Progenitor cell of endocrine pancreas (in vitro differentiated cells): ENCODE data around the gene MTMR3. TPM values are rescaled to one million over a fixed set of nuclear protein-coding genes. Genes with fewer than 3 reads are reported as not detected.

Source experiments
- DNase-seq: peaks from one replicate; pipeline ENCODE4 v3.0.0; 2021; ENCODE audit warnings: low spot score; ENCODE audit not compliant: unreplicated experiment
- H3K27ac Mint-ChIP-seq: 2 replicates; pipeline ENCODE4 v1.8.0; 2021; ENCODE audit warnings: mild to moderate bottlenecking, moderate library complexity, mixed read lengths
- H3K27me3 Mint-ChIP-seq: 2 replicates; pipeline ENCODE4 v1.8.0; 2021; ENCODE audit warnings: mixed read lengths
- H3K36me3 Mint-ChIP-seq: 2 replicates; pipeline ENCODE4 v1.8.0; 2022; ENCODE audit warnings: mixed read lengths; ENCODE audit not compliant: insufficient read depth
- H3K4me1 Mint-ChIP-seq: 2 replicates; pipeline ENCODE4 v1.8.0; 2021; ENCODE audit warnings: low read depth, mixed read lengths
- H3K4me3 Mint-ChIP-seq: 2 replicates; pipeline ENCODE4 v1.8.0; 2021; ENCODE audit warnings: low read depth, mild to moderate bottlenecking, moderate library complexity, mixed read lengths
- H3K9me3 Mint-ChIP-seq: 2 replicates; pipeline ENCODE4 v1.8.0; 2021; ENCODE audit warnings: low read depth, mixed read lengths
- CTCF ChIP-seq: fragments of 200-600 bp; sonication (generic); IDR thresholded peaks from one replicate; pipeline ENCODE4 v1.5.0; 2021; ENCODE audit warnings: antibody characterized with exemption, mild to moderate bottlenecking; ENCODE audit not compliant: unreplicated experiment
- total RNA-seq: library from RNA; stranded (reverse); gene quantifications from 2 replicates; pipeline ENCODE4 v1.2.1, GENCODE V29; 2021

The MTMR3 gene
- total RNA-seq, 1 donor from 2014 or later: 51.0 TPM

- DNase-seq: no peak
- Mint-ChIP-seq H3K36me3 (peaks cover 3% of the 10 kb centered on the region), H3K4me3 (no peak overlapping the region), H3K27ac (no peak overlapping the region), H3K4me1 (peaks cover 7% of the 10 kb centered on the region), H3K27me3 (no peaks in the 10 kb centered on the region), H3K9me3 (no peaks in the 10 kb centered on the region)
- TF ChIP-seq CTCF: no peak
These were observed 150.9 kb downstream of the MTMR3 start for GRCh38 chr22:30033901-30034300.

- DNase-seq: no peak
- peaks cover 4% of the 10 kb centered on the region for H3K27me3 Mint-ChIP-seq
- H3K36me3 Mint-ChIP-seq: peaks cover 2% of the 10 kb centered on the region
- H3K4me3 Mint-ChIP-seq: no peak overlapping the region
- H3K4me1 Mint-ChIP-seq: no peaks in the 10 kb centered on the region
- H3K9me3 Mint-ChIP-seq: no peaks in the 10 kb centered on the region
- no peak overlapping the region for H3K27ac Mint-ChIP-seq
- no peak for TF ChIP-seq CTCF
These were observed 153.7 kb downstream of the MTMR3 start for GRCh38 chr22:30036656-30037055.

GRCh38 chr22:30038219-30038618 is 155.2 kb downstream of the MTMR3 start:
- no peaks in the 10 kb centered on the region for H3K4me1 Mint-ChIP-seq
- peaks cover 13% of the 10 kb centered on the region for H3K27me3 Mint-ChIP-seq
- DNase-seq: no peak
- H3K27ac Mint-ChIP-seq: no peak overlapping the region
- peaks cover 1% of the 10 kb centered on the region for H3K36me3 Mint-ChIP-seq
- no peak overlapping the region for H3K4me3 Mint-ChIP-seq
- no peak for TF ChIP-seq CTCF
- no peaks in the 10 kb centered on the region for H3K9me3 Mint-ChIP-seq

GRCh38 chr22:30040499-30041260 is 157.7 kb downstream of the MTMR3 start:
- Mint-ChIP-seq H3K4me1 (peaks cover 4% of the 10 kb centered on the region), H3K9me3 (no peaks in the 10 kb centered on the region), H3K27ac (peak overlapping the region; percentile 38), H3K27me3 (peaks cover 14% of the 10 kb centered on the region), H3K36me3 (no peaks in the 10 kb centered on the region), H3K4me3 (no peak overlapping the region)
- DNase-seq: no peak
- no peak for TF ChIP-seq CTCF

- peaks cover 14% of the 10 kb centered on the region for H3K27me3 Mint-ChIP-seq
- peak overlapping the region; percentile 21 for H3K27ac Mint-ChIP-seq
- no peaks in the 10 kb centered on the region for H3K9me3 Mint-ChIP-seq
- H3K4me1 Mint-ChIP-seq: peaks cover 4% of the 10 kb centered on the region
- H3K36me3 Mint-ChIP-seq: no peaks in the 10 kb centered on the region
- DNase-seq: no peak
- no peak for TF ChIP-seq CTCF
- H3K4me3 Mint-ChIP-seq: no peak overlapping the region
These were observed 158.5 kb downstream of the MTMR3 start for GRCh38 chr22:30041475-30041874.
